Upper lobe of left lung (tissue), 6 donors: ENCODE data around the gene DIAPH3. TPM values are rescaled to one million over a fixed set of nuclear protein-coding genes. Genes with fewer than 3 reads are reported as not detected.

Experiments used
- ATAC-seq, 2 donors: fragments of 200-7000 bp; cut with Tn5 transposase; one replicate each; pipeline ENCODE4 v1.9.1; 2022; ENCODE audit warnings: mild to moderate bottlenecking in 2 of 2, moderate library complexity in 2 of 2; ENCODE audit not compliant: low FRiP score in 2 of 2
- DNase-seq, 2 donors: peaks; one replicate each; pipeline ENCODE4 v3.0.0-alpha.2; 2019 to 2020
- H3K27ac ChIP-seq, 4 donors: fragments of 200-600 bp; sonication (generic); one replicate each; pipeline ENCODE4 v1.5.1; 2016 to 2019
- H3K27me3 ChIP-seq, 4 donors: fragments of 200-600 bp; sonication (generic); one replicate each; pipeline ENCODE4 v1.5.1; 2017 to 2019
- H3K36me3 ChIP-seq, 4 donors: fragments of 200-600 bp; sonication (generic); one replicate each; pipeline ENCODE4 v1.5.1; 2016 to 2019
- H3K4me1 ChIP-seq, 4 donors: fragments of 200-600 bp; sonication (generic); one replicate each; pipeline ENCODE4 v1.5.1; 2018 to 2019
- H3K4me3 ChIP-seq, 4 donors: fragments of 200-600 bp; sonication (generic); one replicate each; pipeline ENCODE4 v1.5.1; 2017 to 2019; ENCODE audit warnings: mild to moderate bottlenecking in 2 of 4, moderate library complexity in 1 of 4
- H3K9me3 ChIP-seq, 4 donors: fragments of 200-600 bp; sonication (generic); one replicate each; pipeline ENCODE4 v1.5.1; 2018 to 2019
- EP300 ChIP-seq, 4 donors: sonication (generic); formaldehyde crosslinking; IDR thresholded peaks; one replicate each; pipeline ENCODE4 v1.5.1; 2017; ENCODE audit warnings: antibody characterized with exemption in 4 of 4, control low read depth in 2 of 4
- POLR2A ChIP-seq, 4 donors: fragments of 450-650 bp; IDR thresholded peaks; one replicate each; pipeline ENCODE4 v1.5.1; 2016 to 2017; ENCODE audit warnings: antibody characterized with exemption in 4 of 4, mild to moderate bottlenecking in 2 of 4
- POLR2AphosphoS5 ChIP-seq, 2 donors: sonication (generic); formaldehyde crosslinking; IDR thresholded peaks; one replicate each; pipeline ENCODE4 v1.5.1; 2017; ENCODE audit warnings: antibody characterized with exemption in 2 of 2
- WGBS, 2 donors: methylation state at CpG; one replicate each; pipeline ENCODE4 v1.1.5; 2017 to 2018; 5-methylcytosine and 5-hydroxymethylcytosine counted together
- total RNA-seq, 6 donors: library from RNA; depleted of rRNA in 4 of 6; stranded (reverse); fragments of >200 nt in 4 of 6; gene quantifications; one replicate each; pipeline versions ENCODE4 v1.1.0 to v1.2.1, GENCODE V29; 2016 to 2021
- TF ChIP-seq, protein P1 (sequence below), 6 experiments: fragments of 450-650 bp in 4 of 6; fragments of 200-600 bp in 2 of 6; sonication (generic) in 2 of 6; IDR thresholded peaks; one replicate each; pipeline ENCODE4 v1.5.1; 2016 to 2019; ENCODE audit warnings: antibody characterized with exemption in 6 of 6
- donor health status: DM: no; HTN: no; CAD: no; lungs with moderate emphysema.
- donor health status: DM: no; HTN: yes; CAD: no; lungs with severe emphysema.

Gene DIAPH3
- total RNA-seq, 6 donors from 2014 or later, result 2.8 to 6.3 (median 5.4) TPM

DNA sequence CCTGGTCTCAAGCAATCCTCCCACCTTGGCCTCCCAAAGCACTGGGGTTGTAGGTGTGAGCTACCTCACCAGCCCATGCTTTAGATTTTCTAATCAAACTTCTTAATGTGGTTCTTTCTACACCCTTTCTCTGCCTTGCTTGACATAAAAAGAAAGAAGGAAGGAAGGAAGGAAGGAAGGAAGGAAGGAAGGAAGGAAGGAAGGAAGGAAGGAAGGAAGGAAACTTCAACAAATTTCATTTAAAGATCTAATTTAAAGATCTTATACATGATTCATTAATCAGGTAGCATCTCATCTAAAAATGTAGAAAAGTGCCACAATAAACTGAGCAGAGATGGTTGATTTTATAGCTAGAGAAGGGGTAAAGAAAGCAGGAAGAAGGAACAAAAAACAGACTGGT is 215.0 kb downstream of the DIAPH3 start:
- ATAC-seq, result no peak
- Histone ChIP-seq H3K9me3 (no peaks in the 10 kb centered on the region), H3K27ac (no peak overlapping the region), H3K36me3 (no peaks in the 10 kb centered on the region), H3K4me1 (no peaks in the 10 kb centered on the region), H3K27me3 (no peaks in the 10 kb centered on the region), H3K4me3 (no peak overlapping the region)
- DNase-seq, result no peak
- TF ChIP-seq, protein P1, sequence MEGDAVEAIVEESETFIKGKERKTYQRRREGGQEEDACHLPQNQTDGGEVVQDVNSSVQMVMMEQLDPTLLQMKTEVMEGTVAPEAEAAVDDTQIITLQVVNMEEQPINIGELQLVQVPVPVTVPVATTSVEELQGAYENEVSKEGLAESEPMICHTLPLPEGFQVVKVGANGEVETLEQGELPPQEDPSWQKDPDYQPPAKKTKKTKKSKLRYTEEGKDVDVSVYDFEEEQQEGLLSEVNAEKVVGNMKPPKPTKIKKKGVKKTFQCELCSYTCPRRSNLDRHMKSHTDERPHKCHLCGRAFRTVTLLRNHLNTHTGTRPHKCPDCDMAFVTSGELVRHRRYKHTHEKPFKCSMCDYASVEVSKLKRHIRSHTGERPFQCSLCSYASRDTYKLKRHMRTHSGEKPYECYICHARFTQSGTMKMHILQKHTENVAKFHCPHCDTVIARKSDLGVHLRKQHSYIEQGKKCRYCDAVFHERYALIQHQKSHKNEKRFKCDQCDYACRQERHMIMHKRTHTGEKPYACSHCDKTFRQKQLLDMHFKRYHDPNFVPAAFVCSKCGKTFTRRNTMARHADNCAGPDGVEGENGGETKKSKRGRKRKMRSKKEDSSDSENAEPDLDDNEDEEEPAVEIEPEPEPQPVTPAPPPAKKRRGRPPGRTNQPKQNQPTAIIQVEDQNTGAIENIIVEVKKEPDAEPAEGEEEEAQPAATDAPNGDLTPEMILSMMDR (IDR thresholded peaks at IDR 0.05), result no peak

DNA sequence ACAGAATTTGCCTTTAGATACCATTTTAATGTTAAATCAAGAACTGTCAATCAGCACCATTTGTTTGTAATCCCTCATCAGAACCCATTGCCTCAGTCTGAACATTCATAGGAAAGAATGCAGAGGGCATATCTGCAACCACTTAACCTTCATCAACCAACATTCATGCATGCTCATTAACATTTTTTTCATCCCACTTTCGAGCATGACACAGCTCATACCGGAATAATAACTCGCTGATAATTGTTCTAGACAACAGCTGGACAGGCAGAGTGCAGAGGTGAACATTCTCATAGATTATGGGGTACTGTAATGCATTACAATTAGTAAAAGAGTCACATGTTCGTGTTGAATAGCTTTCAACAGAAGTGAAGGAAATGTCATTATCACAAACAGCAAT is 216.8 kb downstream of the DIAPH3 start:
- Histone ChIP-seq H3K27ac (no peak overlapping the region), H3K9me3 (no peaks in the 10 kb centered on the region), H3K4me1 (no peaks in the 10 kb centered on the region), H3K4me3 (no peak overlapping the region), H3K27me3 (no peaks in the 10 kb centered on the region), H3K36me3 (no peaks in the 10 kb centered on the region)
- 58 to 71% methylated on average over 4 of the region's 4 CpGs for WGBS, 2 donors
- ATAC-seq (no peak), DNase-seq (no peak)
- no peak for TF ChIP-seq POLR2A (IDR thresholded peaks at IDR 0.05)
- TF ChIP-seq POLR2AphosphoS5 (IDR thresholded peaks at IDR 0.05), result no peak
- TF ChIP-seq, protein P1 (IDR thresholded peaks at IDR 0.05), result no peak
- no peak for TF ChIP-seq EP300 (IDR thresholded peaks at IDR 0.05)

DNA sequence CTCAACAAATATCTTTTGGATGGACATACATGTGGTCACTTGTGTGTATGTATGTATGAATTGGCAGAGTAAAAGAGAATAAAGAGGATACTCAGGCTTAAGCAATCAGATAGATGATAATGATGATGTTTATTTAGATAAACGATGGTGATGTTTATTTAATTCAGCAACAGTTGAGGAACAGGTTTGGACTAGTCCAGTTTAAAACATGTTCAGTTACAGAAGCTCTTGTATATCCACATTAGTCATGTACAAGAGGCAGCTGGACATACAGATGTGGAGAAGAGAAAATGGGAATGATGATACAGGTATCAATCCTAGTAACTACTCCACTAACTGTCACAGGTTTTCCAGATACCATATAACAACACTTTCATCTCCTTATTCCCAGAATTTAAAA is 232.1 kb downstream of the DIAPH3 start:
- H3K27ac ChIP-seq, result no peak overlapping the region
- no peak overlapping the region for H3K4me3 ChIP-seq
- DNase-seq (no peak), ATAC-seq (no peak)
- WGBS, 2 donors, result 44 to 61% methylated on average over 1 of the region's 1 CpG
- no peaks in the 10 kb centered on the region for H3K36me3 ChIP-seq
- no peaks in the 10 kb centered on the region for H3K4me1 ChIP-seq
- H3K27me3 ChIP-seq, result no peaks in the 10 kb centered on the region
- TF ChIP-seq EP300 (IDR thresholded peaks at IDR 0.05) (no peak), POLR2A (IDR thresholded peaks at IDR 0.05) (no peak), POLR2AphosphoS5 (IDR thresholded peaks at IDR 0.05) (no peak)
- TF ChIP-seq, protein P1 (IDR thresholded peaks at IDR 0.05), result no peak
- H3K9me3 ChIP-seq, result no peaks in the 10 kb centered on the region

DNA sequence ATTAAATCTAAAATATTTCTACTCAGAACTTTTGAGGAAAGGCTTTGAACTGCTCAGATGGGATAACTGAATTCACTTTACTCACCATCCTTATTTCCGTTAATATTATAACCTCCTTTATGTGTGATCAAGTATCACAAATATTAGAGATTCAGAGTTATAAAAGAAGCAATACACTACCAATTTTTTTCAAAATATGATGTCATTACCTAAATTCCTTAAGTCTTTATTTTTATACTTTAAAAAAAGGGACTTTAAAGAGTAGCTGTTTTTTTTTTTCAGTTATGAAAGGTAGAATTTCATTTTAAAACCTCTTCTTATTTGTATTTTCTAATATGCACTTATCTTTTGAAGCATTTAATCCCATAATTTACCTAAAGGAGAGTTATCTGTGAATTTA is 239.5 kb downstream of the DIAPH3 start:
- DNase-seq (no peak), ATAC-seq (no peak)
- no peak overlapping the region for H3K27ac ChIP-seq
- no peaks in the 10 kb centered on the region for H3K4me1 ChIP-seq
- H3K4me3 ChIP-seq, result no peak overlapping the region
- H3K27me3 ChIP-seq, result no peaks in the 10 kb centered on the region
- no peaks in the 10 kb centered on the region for H3K9me3 ChIP-seq
- TF ChIP-seq EP300 (IDR thresholded peaks at IDR 0.05) (no peak), POLR2AphosphoS5 (IDR thresholded peaks at IDR 0.05) (no peak)
- no peaks in the 10 kb centered on the region for H3K36me3 ChIP-seq
- WGBS, 2 donors, result 96 to 100% methylated on average over 1 of the region's 1 CpG

DNA sequence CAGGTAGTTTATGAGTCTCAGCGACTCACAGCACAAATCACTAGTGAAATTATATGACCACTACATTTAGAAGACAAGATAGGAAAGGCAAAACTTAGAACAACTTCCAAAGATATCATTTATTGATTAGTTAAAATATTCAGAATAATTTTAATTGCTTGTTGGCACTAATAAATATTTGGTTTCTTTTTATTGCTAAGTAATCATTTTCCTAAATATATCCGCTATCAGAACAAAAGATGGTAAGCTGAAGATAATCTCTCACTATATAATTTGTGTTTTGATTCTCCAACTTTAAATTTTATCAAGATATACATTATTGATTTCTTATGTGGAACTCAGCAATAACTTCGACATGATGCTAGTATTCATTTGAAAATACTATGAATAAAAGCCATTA is 248.5 kb downstream of the DIAPH3 start:
- ATAC-seq (no peak), DNase-seq (no peak)
- Histone ChIP-seq H3K36me3 (no peaks in the 10 kb centered on the region), H3K9me3 (no peaks in the 10 kb centered on the region), H3K27me3 (no peaks in the 10 kb centered on the region), H3K4me3 (no peak overlapping the region), H3K4me1 (no peaks in the 10 kb centered on the region), H3K27ac (no peak overlapping the region)
- TF ChIP-seq EP300 (IDR thresholded peaks at IDR 0.05), result no peak
- no peak for TF ChIP-seq POLR2A (IDR thresholded peaks at IDR 0.05)
- TF ChIP-seq POLR2AphosphoS5 (IDR thresholded peaks at IDR 0.05), result no peak
- TF ChIP-seq, protein P1 (IDR thresholded peaks at IDR 0.05), result no peak
- 95 to 97% methylated on average over 3 of the region's 3 CpGs for WGBS, 2 donors
